Measurements from ENCODE around the gene TAOK3.

Gene TAOK3

GRCh38 chr12:118183711-118184110, 189.0 kb downstream of the TAOK3 start:
- Histone ChIP-seq H2AFZ (ENCODE audit: low read depth, low read length, severe bottlenecking) (no peak overlapping the region), H3K27me3 (ENCODE audit: low read length) (no peaks in the 10 kb centered on the region), H3F3A (ENCODE audit: insufficient read depth) (peaks cover 24% of the 10 kb centered on the region), H3K27ac (ENCODE audit: low read depth, low read length) (no peak overlapping the region), H4K20me1 (ENCODE audit: low read depth, low read length) (no peaks in the 10 kb centered on the region), H3K9ac (ENCODE audit: low read length) (no peak overlapping the region), H3K4me2 (ENCODE audit: low read depth, low read length, poor library complexity, severe bottlenecking) (no peak overlapping the region), H3K36me3 (ENCODE audit: low read length) (0 out of 2 replicates have a peak, but pooled peaks cover 2% of the 10 kb centered on the region), H3K4me3 (ENCODE audit: insufficient read depth, low read length, poor library complexity, severe bottlenecking) (no peak overlapping the region), H3K9me3 (ENCODE audit: insufficient read depth, low read length) (no peaks in the 10 kb centered on the region), H3K79me2 (ENCODE audit: insufficient read depth, low read length) (no peaks in the 10 kb centered on the region), H3K9me2 (replicated peaks; ENCODE audit: insufficient read depth, low read length) (no peaks in the 10 kb centered on the region)
- TF ChIP-seq, protein P1, sequence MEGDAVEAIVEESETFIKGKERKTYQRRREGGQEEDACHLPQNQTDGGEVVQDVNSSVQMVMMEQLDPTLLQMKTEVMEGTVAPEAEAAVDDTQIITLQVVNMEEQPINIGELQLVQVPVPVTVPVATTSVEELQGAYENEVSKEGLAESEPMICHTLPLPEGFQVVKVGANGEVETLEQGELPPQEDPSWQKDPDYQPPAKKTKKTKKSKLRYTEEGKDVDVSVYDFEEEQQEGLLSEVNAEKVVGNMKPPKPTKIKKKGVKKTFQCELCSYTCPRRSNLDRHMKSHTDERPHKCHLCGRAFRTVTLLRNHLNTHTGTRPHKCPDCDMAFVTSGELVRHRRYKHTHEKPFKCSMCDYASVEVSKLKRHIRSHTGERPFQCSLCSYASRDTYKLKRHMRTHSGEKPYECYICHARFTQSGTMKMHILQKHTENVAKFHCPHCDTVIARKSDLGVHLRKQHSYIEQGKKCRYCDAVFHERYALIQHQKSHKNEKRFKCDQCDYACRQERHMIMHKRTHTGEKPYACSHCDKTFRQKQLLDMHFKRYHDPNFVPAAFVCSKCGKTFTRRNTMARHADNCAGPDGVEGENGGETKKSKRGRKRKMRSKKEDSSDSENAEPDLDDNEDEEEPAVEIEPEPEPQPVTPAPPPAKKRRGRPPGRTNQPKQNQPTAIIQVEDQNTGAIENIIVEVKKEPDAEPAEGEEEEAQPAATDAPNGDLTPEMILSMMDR (IDR thresholded peaks at IDR 0.05; ENCODE audit: insufficient read depth, low read length, poor library complexity, severe bottlenecking) = no peak

GRCh38 chr12:118183155-118183554, 189.6 kb downstream of the TAOK3 start:
- 0 out of 2 replicates have a peak, but pooled peaks cover 2% of the 10 kb centered on the region for H3K36me3 ChIP-seq (ENCODE audit: low read length)
- H3K79me2 ChIP-seq (ENCODE audit: insufficient read depth, low read length) = no peaks in the 10 kb centered on the region
- no peak for TF ChIP-seq EZH2phosphoT487 (conservative IDR thresholded peaks at IDR 0.05; ENCODE audit: low read length)
- TF ChIP-seq, protein P1 (IDR thresholded peaks at IDR 0.05; ENCODE audit: insufficient read depth, low read length, poor library complexity, severe bottlenecking) = no peak
- H4K20me1 ChIP-seq (ENCODE audit: low read depth, low read length) = no peaks in the 10 kb centered on the region
- H3K9me3 ChIP-seq (ENCODE audit: insufficient read depth, low read length) = no peaks in the 10 kb centered on the region
- no peaks in the 10 kb centered on the region for H3K9me2 ChIP-seq (replicated peaks; ENCODE audit: insufficient read depth, low read length)
- H3K9ac ChIP-seq (ENCODE audit: low read length) = no peak overlapping the region
- no peak overlapping the region for H2AFZ ChIP-seq (ENCODE audit: low read depth, low read length, severe bottlenecking)
- no peaks in the 10 kb centered on the region for H3K27me3 ChIP-seq (ENCODE audit: low read length)
- no peak overlapping the region for H3K4me3 ChIP-seq (ENCODE audit: insufficient read depth, low read length, poor library complexity, severe bottlenecking)
- peaks cover 24% of the 10 kb centered on the region for H3F3A ChIP-seq (ENCODE audit: insufficient read depth)
- no peak overlapping the region; the same call in 1 of the 2 replicates for H3K27ac ChIP-seq (ENCODE audit: low read depth, low read length)
- H3K4me2 ChIP-seq (ENCODE audit: low read depth, low read length, poor library complexity, severe bottlenecking) = no peak overlapping the region

DNA sequence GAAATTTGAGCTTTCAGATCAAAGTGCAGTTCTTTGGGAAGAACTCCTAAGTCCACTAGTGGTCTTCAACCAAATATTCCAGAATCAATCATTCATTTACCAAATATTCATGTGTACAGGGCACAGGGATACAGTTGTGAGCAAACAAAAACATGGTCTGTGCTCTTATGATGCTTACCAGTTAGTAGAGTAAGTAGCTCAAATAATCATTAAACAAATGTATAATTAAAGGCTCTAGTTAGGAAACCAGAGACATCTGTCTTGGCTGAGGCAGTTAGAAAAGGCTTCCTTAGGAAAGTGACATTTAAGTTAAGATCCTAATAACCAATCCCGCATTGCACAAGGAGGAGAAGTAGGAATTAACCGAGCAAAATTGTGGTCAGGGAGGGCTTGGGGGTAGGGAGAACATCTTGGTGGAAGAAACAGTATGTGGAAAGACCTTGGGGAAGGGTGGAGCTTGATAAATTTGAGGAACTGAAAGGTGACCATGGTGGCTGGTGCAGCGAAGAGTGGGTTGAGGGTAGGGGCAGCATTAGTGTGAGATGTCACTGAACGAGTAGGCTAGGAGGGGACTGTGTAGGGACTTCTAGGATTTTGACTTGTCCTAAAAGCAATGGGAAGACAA, 196.8 kb downstream of the TAOK3 start:
- no peaks in the 10 kb centered on the region for H3F3A ChIP-seq (ENCODE audit: insufficient read depth)
- H3K27me3 ChIP-seq (ENCODE audit: low read length) = no peaks in the 10 kb centered on the region
- no peaks in the 10 kb centered on the region for H3K9me3 ChIP-seq (ENCODE audit: insufficient read depth, low read length)
- TF ChIP-seq EZH2phosphoT487 (conservative IDR thresholded peaks at IDR 0.05; ENCODE audit: low read length) = no peak
- TF ChIP-seq, protein P1 (IDR thresholded peaks at IDR 0.05; ENCODE audit: insufficient read depth, low read length, poor library complexity, severe bottlenecking) = no peak
- no peaks in the 10 kb centered on the region for H3K9me2 ChIP-seq (replicated peaks; ENCODE audit: insufficient read depth, low read length)
- no peak overlapping the region for H2AFZ ChIP-seq (ENCODE audit: low read depth, low read length, severe bottlenecking)
- no peak overlapping the region for H3K4me3 ChIP-seq (ENCODE audit: insufficient read depth, low read length, poor library complexity, severe bottlenecking)
- no peak overlapping the region for H3K27ac ChIP-seq (ENCODE audit: low read depth, low read length)
- no peaks in the 10 kb centered on the region for H4K20me1 ChIP-seq (ENCODE audit: low read depth, low read length)
- no peak overlapping the region for H3K9ac ChIP-seq (ENCODE audit: low read length)
- H3K36me3 ChIP-seq (ENCODE audit: low read length) = peaks cover 18% of the 10 kb centered on the region
- H3K4me2 ChIP-seq (ENCODE audit: low read depth, low read length, poor library complexity, severe bottlenecking) = no peak overlapping the region
- H3K79me2 ChIP-seq (ENCODE audit: insufficient read depth, low read length) = no peaks in the 10 kb centered on the region

All from SU-DHL-6 (cell line).